Stimulated activated CD4-positive, alpha-beta T cell treated with anti-CD3 and anti-CD28 coated beads, Interleukin-15, amount 100 ng/mL, for 1 hour (primary cell): ENCODE data around the gene VSX2.
"Not testable (repeated sequence)": the region's sequence is repeated elsewhere in the genome, so short reads cannot be mapped to it uniquely, and the experiment has no call there.

Experiments used
- DNase-seq, 2 donors: peaks; one replicate each; pipeline ENCODE4 v3.0.0-alpha.2; 2020; ENCODE audit warnings: low read depth in 1 of 2, low spot score in 1 of 2

VSX2 gene

GRCh38 chr14:74258764-74259035 is 19.5 kb downstream of the VSX2 start:
- DNase-seq = no peak

GRCh38 chr14:74259513-74259912 is 20.3 kb downstream of the VSX2 start:
- DNase-seq = no peak

GRCh38 chr14:74260525-74261233 is 21.4 kb downstream of the VSX2 start:
- no peak for DNase-seq

- DNase-seq = no peak
These were observed 22.0 kb downstream of the VSX2 start for GRCh38 chr14:74261288-74261687.

GRCh38 chr14:74262076-74262475 is 22.8 kb downstream of the VSX2 start:
- DNase-seq = no peak

- DNase-seq = no peak
These were observed 23.9 kb downstream of the VSX2 start for GRCh38 chr14:74263181-74263580.

- no peak for DNase-seq
These were observed 24.7 kb downstream of the VSX2 start for GRCh38 chr14:74263921-74264320.

- DNase-seq = no peak
These were observed 26.2 kb downstream of the VSX2 start for GRCh38 chr14:74265301-74265965.

- no peak for DNase-seq
These were observed 28.3 kb downstream of the VSX2 start for GRCh38 chr14:74267588-74267987.

- DNase-seq = not testable (repeated sequence)
These were observed 31.3 kb downstream of the VSX2 start for GRCh38 chr14:74270382-74271177.

GRCh38 chr14:74271365-74271764 is 32.1 kb downstream of the VSX2 start:
- no peak for DNase-seq

- DNase-seq = no peak
These were observed 36.1 kb downstream of the VSX2 start for GRCh38 chr14:74275241-74275841.

GRCh38 chr14:74278080-74278479 is 38.8 kb downstream of the VSX2 start:
- no peak for DNase-seq

GRCh38 chr14:74281069-74281468 is 41.8 kb downstream of the VSX2 start:
- DNase-seq = no peak

- no peak for DNase-seq
These were observed 47.5 kb downstream of the VSX2 start for GRCh38 chr14:74286736-74287135.

GRCh38 chr14:74289801-74290200 is 50.6 kb downstream of the VSX2 start:
- DNase-seq = no peak

- no peak for DNase-seq
These were observed 51.2 kb downstream of the VSX2 start for GRCh38 chr14:74290415-74290814.

GRCh38 chr14:74292061-74292460 is 52.8 kb downstream of the VSX2 start:
- no peak for DNase-seq

- no peak for DNase-seq
These were observed 54.4 kb downstream of the VSX2 start for GRCh38 chr14:74293606-74294005.

GRCh38 chr14:74296037-74296467 is 56.8 kb downstream of the VSX2 start:
- DNase-seq = no peak

GRCh38 chr14:74297986-74298385 is 58.7 kb downstream of the VSX2 start:
- DNase-seq = no peak

GRCh38 chr14:74299061-74299545 is 59.9 kb downstream of the VSX2 start:
- DNase-seq = no peak
